Amygdala (tissue), 56 donors: ENCODE measurements around the gene FUCA1.
"Not testable (repeated sequence)": the region's sequence is repeated elsewhere in the genome, so short reads cannot be mapped to it uniquely, and the experiment has no call there.

ENCODE experiments used
- DNase-seq, 56 donors: peaks; one replicate each; lab custom pipeline; 2025; lab: John Stamatoyannopoulos, UW

FUCA1 gene

DNA sequence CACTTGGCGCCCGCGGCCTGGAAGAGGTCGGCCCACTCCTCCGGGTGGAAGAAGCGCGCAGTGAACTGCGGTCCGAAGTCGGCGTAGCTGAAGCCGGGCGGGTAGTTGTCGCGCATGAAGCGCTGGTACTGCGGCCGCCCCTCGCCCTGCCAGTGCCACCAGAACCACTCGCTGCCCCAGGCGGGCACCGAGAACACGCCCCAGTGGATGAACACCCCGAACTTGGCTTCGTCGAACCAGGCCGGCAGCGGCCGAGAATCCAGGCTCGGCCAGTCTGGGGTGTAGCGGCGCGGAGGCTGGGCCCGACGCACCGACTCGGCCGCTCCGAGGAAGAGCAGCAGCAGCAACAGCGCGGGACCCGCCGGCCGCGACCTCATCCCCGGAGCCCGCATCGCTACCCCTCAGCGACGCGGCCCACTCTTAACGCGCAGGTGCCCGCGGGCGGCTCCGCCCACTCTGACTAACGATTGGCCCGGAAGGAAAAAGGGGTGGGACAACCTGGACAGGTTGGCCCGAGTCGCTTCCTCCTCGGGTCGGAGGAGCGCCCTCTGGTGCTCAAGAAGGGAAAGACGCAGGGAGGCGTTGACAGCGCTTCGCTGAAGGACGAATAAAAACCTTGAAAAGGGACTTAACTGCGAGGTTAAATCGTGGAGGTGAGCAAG, at the start of gene FUCA1:
Gene FUCA1, minus strand, starts transcription at position 396 of the 662 bp plus-strand sequence. Its CDS starts 4 bp downstream, at position 392.
- peak; percentile 7 to 95 (median 84) for DNase-seq

DNA sequence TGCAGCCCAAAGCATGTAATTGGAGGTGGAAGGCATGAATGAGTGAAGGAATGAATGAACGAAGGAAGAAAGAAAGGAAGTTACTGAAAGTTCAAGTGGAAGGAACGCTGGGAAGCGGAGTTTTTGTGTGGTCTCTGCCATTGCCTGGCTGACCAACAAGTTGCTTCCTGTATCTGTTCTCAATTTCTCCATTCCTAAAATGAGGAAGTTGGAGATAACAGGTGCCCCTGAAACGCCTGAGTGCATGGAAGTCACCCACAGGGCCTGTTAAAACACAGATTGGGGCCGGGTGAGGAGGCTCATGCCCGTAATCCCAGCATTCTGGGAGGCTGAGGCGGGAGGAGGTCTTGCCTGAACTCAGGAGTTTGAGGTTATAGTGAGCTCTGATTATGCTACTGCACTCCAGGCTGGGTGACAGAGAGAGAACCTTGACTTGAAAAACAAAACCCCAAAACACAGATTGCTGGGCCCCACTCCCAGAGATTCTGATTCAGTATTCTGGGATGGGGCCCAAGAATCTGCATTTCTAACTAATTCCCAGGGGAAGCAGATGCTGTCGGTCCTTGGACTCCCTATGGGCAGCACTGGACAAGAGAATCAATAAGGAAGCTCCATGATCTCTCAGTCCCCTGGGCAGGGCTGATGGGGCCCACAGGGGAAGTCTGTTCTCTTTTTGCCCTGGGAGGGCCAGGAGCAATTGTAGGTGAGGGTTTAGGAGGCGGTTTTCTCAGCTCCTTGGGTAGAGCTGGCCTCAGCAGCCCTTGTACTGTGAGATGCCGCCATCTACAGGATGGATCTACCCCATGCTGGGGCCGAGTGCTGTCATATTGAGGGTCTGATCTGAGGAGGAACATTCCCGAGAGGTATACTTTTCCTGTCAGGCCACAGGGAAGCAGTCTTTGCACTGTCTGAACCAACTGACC, 48.4 kb upstream of the FUCA1 start:
- peak in 25 of 56 donors; percentile 0 to 47 (median 15) for DNase-seq

DNA sequence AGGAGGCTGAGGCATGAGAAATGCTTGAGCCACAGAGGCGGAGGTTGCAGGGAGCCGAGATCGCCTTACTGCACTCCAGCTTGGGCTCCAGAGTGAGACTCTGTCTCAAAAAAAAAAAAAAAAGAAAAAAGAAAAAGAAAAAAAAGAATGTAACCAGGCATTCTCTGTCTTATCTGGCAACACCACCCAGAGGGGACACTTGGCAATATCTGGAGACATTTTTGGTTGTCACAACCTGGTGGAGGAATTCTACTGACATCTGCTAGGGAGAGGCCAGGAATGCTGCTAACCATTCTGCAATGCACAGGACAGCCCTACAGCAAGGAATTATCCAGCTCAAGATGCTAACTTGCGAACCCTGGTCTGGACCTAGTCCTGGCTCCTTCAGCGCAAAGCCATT, 47.4 kb upstream of the FUCA1 start:
- no peak for DNase-seq

DNA sequence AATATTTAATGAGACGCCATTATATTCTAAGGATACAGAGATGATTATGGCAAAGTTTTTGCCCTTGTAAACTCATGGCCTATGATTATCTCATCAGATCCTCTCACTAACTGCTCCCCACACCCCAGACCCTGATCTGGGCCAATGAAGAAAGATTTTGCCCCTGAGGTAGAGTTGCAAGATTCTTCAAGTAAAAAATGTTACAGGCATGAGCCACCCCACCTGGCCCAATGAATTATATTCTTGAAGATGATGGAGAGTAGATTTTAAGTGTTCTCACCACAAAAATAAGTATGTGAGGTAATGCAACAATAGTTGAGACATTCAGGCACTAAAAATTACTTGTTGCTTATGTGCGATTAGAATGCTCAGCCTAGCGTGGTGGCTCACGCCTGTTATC, 46.8 kb upstream of the FUCA1 start:
- no peak for DNase-seq

DNA sequence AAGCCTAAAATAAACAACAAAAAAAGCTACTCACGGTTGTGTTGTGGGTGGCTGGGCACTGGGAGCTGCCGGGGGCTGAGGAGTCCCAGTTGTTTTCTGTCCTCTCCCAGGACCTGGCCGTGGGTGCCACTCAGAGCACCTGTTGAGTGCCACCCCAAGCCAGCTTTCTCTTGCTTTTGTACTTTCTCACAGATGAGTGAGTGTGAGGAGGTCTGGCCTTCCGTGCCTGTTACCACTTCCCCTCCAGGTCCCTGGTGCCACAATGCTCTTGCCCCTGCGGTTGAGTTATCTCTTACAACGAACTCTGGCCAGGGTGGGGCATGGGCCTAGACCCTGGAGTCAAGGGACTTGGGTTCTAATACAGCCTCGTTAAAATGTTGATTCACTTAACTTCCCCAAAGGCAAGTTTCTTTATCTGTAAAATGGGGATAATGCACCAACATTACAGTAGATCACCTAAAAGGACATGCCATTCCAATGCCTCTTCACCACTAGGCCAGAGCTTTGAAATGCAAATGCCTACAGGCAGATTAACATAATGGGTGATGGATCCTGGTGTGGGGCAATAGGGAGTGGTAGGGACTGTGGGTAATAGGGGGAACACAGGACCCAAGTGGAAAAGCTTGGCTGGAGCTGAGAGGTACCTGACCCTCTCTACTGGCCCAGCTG, 45.3 kb upstream of the FUCA1 start, which contains the start of gene CNR2:
Gene CNR2, minus strand, starts transcription at position 151 of the 669 bp plus-strand sequence. CDS start 37,745 bp downstream, outside the sequence.
- no peak for DNase-seq

DNA sequence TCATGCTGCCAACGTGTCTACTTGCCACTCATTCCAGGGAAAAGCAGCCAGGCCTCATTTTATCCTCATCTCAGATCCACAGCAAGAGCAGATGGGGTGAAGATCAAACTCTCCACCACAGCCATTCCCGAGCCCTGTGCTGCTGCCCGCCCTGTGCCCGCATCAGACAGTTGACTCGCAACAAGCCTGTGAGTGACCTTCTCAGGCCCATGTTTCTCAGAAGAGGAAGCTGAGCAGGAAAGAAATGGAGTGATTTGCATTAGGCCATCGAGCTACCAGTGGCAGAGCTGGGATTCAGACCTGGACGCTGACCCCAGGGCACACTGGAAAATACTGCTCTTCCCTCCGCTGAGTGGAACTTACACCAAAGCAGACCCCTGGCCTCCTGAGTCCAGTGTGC, 43.8 kb upstream of the FUCA1 start:
- no peak for DNase-seq

DNA sequence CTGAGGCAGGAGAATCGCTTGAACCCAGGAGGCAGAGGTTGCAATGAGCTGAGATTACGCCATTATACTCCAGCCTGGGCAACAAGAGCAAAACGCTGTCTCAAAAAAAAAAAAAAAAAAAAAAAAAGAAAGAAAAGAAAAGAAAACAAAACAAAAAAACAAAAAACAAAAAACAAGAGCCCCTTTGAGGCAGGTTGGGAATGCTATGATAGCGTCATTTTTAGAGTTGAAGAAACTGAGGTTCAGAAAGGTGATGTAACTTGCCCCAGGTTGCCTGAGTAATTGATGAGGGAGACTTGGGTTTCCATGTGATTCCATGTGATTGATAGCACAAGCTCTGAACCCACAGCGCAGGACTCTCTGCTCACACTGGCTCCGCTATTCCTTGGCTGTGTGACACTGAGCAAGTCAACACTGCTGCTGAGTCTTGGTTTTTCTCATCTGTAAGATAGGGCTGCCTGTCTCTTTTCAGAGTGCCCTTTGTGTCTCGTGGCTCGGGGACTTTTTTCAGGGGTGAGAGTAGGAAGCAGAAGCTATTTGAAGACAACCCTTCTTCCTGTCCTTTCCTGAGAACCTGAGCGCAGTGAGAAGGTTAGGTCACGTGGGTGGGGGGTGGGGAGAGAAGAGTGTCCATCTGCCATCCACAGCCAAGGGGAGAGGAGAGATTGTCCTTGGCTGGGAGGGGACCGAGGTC, 42.6 kb upstream of the FUCA1 start:
- DNase-seq, result no peak

DNA sequence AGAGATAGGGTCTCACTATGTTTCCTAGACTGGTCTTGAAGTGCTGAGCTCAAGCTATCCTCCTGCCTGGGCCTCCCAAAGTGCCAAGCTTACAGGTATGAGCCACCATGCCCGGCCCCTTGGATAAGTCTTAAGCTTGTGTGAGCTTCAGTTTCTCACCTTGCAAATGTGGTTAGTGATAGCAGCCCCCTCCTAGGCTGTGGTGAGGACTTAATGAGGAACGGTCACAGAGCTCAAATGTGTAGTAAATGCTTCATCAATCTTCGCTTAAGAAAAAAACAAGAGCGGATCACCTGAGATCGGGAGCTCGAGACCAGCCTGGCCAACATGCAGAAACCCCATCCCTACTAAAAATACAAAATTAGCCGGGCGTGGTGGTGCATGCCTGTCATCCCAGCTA, 42.1 kb upstream of the FUCA1 start:
- DNase-seq, result no peak

DNA sequence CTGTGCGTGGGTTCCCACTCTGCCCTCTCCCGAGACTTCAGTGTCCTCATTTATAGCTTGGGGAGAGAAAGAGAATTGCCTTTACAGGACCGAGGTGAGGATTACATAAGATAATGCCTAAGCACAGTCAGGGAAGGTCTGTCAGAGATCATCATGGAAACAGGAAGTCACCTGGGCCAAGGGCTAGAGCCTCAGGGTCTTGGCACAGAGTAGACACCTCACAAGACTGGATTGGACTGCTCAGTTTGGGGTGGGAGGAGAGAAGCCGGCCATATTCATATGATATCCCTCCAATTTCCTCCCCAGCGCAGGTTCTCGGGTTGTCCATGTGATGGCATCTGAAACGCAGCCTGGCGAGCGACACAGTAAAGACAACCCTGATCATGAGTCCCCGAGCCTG, 41.3 kb upstream of the FUCA1 start:
- DNase-seq, result no peak

DNA sequence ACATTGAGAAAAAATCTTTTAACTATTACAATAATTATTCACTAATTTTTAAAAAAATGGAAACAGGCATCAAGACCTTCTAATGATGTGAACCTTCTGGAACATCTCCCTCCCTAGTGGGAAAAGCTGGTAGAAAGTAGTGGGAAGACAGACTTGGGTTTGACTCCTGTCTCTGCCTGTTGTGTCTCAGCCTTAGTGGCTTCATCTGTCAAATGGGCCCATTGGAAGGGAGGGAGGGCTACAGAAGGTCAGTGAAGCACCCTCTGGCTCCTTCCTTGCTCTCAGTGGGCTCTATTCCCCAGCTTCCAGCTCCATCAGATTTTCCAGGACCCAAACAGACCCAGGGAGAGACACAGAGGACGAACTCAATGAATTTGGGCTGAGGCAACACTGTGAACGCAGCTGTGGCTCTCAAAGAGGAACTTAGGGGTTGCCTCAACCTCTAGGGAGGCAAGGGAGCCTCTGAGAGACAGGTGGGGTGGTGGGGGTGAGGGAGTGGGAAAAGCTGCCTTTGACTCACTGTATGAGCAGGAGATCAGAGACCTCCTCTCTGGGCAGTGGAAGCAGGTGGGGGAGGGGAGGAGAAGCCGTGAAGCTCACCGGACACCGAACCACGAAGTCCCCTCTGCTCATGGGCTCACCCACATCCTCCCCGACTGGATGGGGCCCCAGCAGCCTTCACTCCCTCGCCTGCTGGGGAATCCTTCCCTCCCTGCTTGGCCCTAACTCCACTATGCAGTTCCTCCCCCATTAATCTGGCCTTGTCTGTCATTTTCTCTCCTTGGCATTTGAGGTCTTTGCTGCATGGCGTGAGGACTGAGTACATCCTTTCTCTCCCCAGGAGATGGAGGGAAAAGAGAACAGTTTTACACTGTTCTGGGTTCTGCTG, 40.6 kb upstream of the FUCA1 start:
- DNase-seq, result no peak

DNA sequence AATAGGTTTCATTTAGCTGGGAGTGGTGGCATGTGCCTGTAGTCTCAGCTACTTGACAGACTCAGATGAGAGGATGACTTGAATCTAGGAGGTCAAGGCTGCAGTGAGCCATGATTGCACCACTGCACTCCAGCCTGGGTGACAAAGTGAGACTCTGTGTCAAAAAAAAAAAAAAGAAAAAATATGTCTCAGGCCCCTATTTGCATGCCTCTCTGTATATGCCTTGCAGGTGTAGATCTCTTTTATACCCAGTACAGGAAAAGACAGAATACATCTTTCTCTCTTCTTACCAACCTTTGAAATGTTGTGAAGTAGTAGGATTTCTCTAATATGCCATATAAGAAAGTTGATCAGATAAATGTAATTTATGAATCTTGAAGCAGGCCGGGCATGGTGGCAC, 38.6 kb upstream of the FUCA1 start:
- DNase-seq, result no peak

DNA sequence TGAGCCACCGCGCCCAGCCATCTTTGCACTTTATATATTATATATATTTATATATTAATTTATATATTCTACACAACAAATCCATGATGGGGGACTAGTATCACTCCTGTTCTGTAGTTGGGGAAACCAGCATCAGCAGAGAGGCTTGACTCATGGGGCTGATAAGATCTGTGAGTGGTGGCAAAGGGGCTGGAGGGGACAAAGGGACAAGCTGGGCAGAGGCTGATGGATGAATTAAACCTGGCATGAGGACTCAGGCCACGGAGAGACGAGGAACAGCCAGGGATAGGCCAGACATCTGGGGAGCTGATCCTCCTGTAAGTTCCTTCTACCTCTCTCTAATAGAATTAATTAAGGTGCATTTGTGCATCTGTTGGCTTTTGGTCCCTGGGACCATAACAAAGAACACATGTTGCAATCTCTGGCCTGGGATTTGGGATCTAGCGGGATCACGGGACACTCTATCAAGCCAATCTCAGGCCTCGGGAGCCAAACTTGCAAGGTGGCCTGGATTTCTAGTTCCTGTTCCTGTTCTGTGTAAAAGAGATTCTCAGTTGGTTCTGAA, 37.5 kb upstream of the FUCA1 start:
- DNase-seq, result no peak

DNA sequence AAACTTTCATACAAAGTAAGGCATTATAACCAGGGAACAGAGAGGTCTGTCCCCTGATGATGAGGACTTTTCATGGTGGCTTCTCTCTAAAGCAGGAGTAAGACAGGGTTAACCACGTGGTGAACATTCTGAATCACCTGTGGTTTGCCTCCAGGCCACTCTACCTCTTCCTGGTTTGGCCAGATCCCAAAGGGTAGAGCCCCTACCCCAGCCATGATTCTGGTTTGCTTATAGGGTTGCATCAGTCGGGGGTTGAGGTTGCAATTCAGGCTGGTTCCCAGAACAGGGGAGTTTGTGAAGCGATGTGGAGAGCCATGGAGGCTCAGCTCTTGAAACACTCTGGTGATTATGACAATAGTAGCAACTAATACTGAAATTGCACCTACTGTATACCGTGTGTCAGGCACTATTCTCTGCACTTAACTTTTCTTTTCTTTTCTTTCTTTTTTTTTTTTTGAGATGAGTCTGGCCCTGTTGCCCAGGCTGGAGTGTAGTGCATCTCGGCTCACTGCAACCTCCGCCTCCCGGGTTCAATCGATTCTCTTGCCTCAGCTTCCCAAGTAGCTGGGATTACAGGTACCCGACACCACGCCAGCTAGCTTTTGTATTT, 36.8 kb upstream of the FUCA1 start:
- no peak for DNase-seq

DNA sequence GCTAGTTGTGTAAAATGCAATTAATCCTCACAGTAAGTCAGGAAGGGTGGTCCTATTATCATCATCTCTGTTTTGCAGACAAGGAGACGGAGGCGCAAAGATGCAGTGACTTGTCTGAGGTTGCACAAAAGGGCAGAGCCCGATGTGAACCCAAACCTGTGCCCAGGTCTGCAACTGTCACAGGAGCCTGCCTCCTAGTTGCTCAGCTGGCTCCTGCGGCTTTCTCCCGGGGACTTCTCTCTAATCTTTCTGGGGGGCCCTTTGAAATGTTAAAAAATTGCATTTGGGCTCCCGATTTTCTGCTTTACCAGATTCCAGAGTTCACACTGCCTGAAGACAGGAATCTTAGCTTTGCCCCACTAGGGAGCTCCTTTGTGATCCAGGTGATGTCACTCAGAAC, 35.7 kb upstream of the FUCA1 start:
- DNase-seq, result no peak

DNA sequence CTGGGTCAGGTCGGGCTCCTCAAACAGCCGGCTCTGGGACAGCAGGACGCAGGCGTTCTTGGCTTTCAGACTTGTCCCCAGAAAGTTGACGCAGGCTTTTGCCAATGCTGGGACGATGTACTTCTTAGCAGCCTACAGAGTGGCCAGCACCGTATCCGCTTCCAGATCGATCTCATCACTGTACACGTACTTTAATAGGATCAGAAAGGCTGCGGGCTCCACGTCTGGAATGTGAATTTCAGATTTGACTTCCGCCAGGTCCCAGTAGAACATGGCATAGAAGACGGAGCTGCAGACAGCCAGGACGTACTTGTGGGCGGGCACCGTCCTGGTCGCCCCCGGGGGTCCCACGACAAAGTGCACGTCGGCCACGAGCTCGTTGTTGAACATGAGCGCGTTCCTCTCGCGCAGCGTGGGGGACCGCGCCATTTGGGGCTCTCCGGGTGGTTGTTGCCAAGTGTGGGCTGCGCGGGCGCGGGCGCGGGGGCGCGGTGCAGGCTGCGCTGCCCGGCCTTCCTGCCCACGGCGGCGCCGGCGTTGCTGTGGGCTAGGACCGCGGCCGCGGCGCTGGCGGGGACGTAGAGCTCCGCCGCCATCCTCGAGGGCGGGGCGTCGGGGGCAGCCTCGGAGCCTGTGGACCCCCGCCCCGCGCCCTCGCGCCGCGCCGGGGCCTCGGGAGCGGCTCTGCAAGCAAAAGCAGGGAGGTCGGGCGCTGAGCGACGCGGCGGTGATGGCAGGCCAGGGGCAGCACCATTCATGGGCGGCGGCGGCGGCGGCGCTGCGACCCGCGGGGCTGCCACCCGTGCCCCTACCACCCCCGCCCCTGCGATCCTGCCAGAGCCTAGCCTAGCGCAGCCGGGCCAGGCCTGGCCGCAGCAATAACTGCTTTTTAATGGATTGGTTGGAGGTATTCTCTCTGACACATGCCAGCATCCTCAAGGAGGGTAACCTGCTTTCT, 34.5 kb upstream of the FUCA1 start:
- peak in 2 of 56 donors; percentile 8 to 27 for DNase-seq

DNA sequence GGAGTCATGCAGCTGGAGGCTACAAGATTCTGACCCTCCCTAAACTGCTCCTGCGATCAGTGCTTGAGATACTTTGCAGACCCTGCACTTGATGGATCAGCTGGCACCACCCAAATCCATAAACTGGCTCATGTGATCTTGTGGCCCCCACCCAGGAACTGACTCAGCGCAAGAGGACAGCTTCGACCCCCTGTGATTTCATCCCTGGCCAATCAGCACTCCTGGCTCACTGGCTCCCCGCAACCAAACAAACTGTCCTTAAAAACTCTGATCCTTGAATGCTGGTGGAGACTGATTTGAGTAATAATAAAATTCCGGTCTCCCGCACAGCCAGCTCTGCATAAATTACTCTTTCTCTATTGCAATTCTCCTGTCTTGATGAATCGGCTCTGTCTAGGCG, 31.9 kb upstream of the FUCA1 start:
- DNase-seq, result not testable (repeated sequence)

DNA sequence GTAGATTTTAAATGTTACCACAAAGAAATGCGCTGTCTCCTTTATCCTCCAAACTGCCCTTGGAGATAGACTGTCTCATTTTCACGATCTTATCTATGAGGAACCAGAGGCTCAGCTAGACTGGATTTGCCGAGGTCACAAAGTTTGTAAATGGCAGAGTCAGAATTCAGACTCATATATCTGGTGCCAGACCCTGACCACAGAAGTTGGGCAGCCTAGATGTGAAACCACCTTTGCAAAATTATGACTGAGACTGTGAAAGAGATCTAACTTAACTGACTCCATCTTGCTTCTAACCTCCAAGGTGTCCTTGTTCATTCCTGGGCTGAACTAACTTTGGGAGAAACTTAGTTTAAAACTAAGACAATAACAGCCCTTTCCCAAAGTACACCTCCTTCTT, 31.0 kb upstream of the FUCA1 start:
- no peak for DNase-seq

DNA sequence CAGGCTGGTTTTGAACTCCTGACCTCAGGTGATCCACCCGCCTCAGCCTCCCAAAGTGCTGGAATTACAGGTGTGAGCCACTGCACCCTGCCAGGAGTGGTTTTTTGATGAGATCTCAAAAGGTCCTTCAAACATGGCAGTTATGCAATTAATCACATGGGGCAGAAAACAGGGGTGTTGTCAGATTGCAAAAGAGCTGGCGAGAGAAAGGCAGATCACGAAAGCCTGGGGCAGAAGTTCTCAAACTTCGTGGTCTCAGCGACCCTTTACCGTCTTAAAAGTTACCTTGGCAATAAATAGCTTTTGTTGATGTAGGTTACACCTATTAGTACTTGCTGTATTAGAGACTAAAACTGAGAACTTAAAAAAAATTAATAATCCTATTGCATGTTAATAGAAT, 29.0 kb upstream of the FUCA1 start:
- no peak for DNase-seq
